Suprapubic skin (tissue), 4 donors: ENCODE data around the gene ABCF3. TPM values are rescaled to one million over a fixed set of nuclear protein-coding genes. Genes with fewer than 3 reads are reported as not detected.
"Not testable (repeated sequence)": the region's sequence is repeated elsewhere in the genome, so short reads cannot be mapped to it uniquely, and the experiment has no call there.

Experiments used
- DNase-seq, 2 donors: peaks; one replicate each; pipeline ENCODE4 v3.0.0-alpha.2; 2019; ENCODE audit warnings: low spot score in 2 of 2
- H3K27ac ChIP-seq: fragments of 200-600 bp; sonication (generic); one replicate; pipeline ENCODE4 v1.5.1; 2019
- H3K27me3 ChIP-seq: fragments of 200-600 bp; sonication (generic); one replicate; pipeline ENCODE4 v1.5.1; 2019
- H3K36me3 ChIP-seq: fragments of 200-600 bp; sonication (generic); one replicate; pipeline ENCODE4 v1.5.1; 2019
- H3K4me1 ChIP-seq: fragments of 200-600 bp; sonication (generic); one replicate; pipeline ENCODE4 v1.5.1; 2019
- H3K4me3 ChIP-seq: fragments of 200-600 bp; sonication (generic); one replicate; pipeline ENCODE4 v1.5.1; 2019; ENCODE audit warnings: mild to moderate bottlenecking
- H3K9me3 ChIP-seq: fragments of 200-600 bp; sonication (generic); one replicate; pipeline ENCODE4 v1.5.1; 2019
- CTCF ChIP-seq, 2 donors: fragments of 200-600 bp in 1 of 2; fragments of 450-650 bp in 1 of 2; sonication (generic) in 1 of 2; IDR thresholded peaks; one replicate each; pipeline ENCODE4 v1.5.1; 2016 to 2019; ENCODE audit warnings: antibody characterized with exemption in 2 of 2, mild to moderate bottlenecking in 1 of 2, moderate library complexity in 1 of 2
- EP300 ChIP-seq: sonication (generic); formaldehyde crosslinking; IDR thresholded peaks from one replicate; pipeline ENCODE4 v1.6.1; 2017; ENCODE audit warnings: antibody characterized with exemption
- POLR2A ChIP-seq, 2 donors: fragments of 450-650 bp; IDR thresholded peaks; one replicate each; pipeline ENCODE4 v1.6.1; 2017; ENCODE audit warnings: antibody characterized with exemption in 2 of 2, mild to moderate bottlenecking in 2 of 2, moderate library complexity in 2 of 2
- POLR2AphosphoS5 ChIP-seq, 3 donors: sonication (generic); formaldehyde crosslinking; IDR thresholded peaks; one replicate each; pipeline ENCODE4 v1.6.1; 2017; ENCODE audit warnings: antibody characterized with exemption in 3 of 3
- WGBS: methylation state at CpG from one replicate; pipeline ENCODE4 v1.1.5; 2018; 5-methylcytosine and 5-hydroxymethylcytosine counted together
- total RNA-seq, 4 donors: library from RNA; depleted of rRNA; stranded (reverse); fragments of >200 nt; gene quantifications; one replicate each; pipeline ENCODE4 v1.1.0, GENCODE V29; 2016

The ABCF3 gene
- total RNA-seq, 4 donors from 2014 or later, result 44.8 to 121 (median 71.1) TPM

GRCh38 chr3:184145111-184145524 is 40.9 kb upstream of the ABCF3 start:
- Histone ChIP-seq H3K4me3 (no peak overlapping the region), H3K9me3 (no peaks in the 10 kb centered on the region), H3K27me3 (no peaks in the 10 kb centered on the region), H3K27ac (no peak overlapping the region), H3K4me1 (peaks cover 18% of the 10 kb centered on the region), H3K36me3 (peaks cover 63% of the 10 kb centered on the region)
- TF ChIP-seq EP300 (no peak), POLR2A (IDR thresholded peaks at IDR 0.05) (no peak), CTCF (IDR thresholded peaks at IDR 0.05) (peak in 1 of 2 donors; percentile 46), POLR2AphosphoS5 (IDR thresholded peaks at IDR 0.05) (no peak)
- 31% methylated on average over 4 of the region's 4 CpGs for WGBS
- DNase-seq, result no peak

- Histone ChIP-seq H3K9me3 (no peaks in the 10 kb centered on the region), H3K4me3 (no peak overlapping the region), H3K36me3 (peaks cover 56% of the 10 kb centered on the region), H3K27me3 (no peaks in the 10 kb centered on the region), H3K27ac (no peak overlapping the region), H3K4me1 (peaks cover 18% of the 10 kb centered on the region)
- 96% methylated on average over 8 of the region's 8 CpGs for WGBS
- TF ChIP-seq EP300 (no peak), CTCF (IDR thresholded peaks at IDR 0.05) (no peak), POLR2AphosphoS5 (IDR thresholded peaks at IDR 0.05) (no peak), POLR2A (IDR thresholded peaks at IDR 0.05) (no peak)
- no peak for DNase-seq
These were observed 40.2 kb upstream of the ABCF3 start for GRCh38 chr3:184145751-184146270.

GRCh38 chr3:184148076-184148475 is 37.9 kb upstream of the ABCF3 start:
- peak in 1 of 2 donors; percentile 5 for DNase-seq

GRCh38 chr3:184149123-184149522 is 36.9 kb upstream of the ABCF3 start:
- Histone ChIP-seq H3K27ac (no peak overlapping the region), H3K36me3 (peaks cover 23% of the 10 kb centered on the region), H3K4me1 (peaks cover 26% of the 10 kb centered on the region), H3K27me3 (no peaks in the 10 kb centered on the region), H3K9me3 (no peaks in the 10 kb centered on the region), H3K4me3 (no peak overlapping the region)
- no peak for TF ChIP-seq EP300
- TF ChIP-seq CTCF (IDR thresholded peaks at IDR 0.05), result no peak
- TF ChIP-seq POLR2A (IDR thresholded peaks at IDR 0.05), result no peak
- TF ChIP-seq POLR2AphosphoS5 (IDR thresholded peaks at IDR 0.05), result no peak
- DNase-seq, result no peak
- WGBS, result 91% methylated on average over 6 of the region's 6 CpGs

More at GRCh38 chr3:184148076-184148475, 37.9 kb upstream of the ABCF3 start:
- Histone ChIP-seq H3K27me3 (no peaks in the 10 kb centered on the region), H3K4me1 (peaks cover 18% of the 10 kb centered on the region), H3K36me3 (peaks cover 33% of the 10 kb centered on the region), H3K9me3 (no peaks in the 10 kb centered on the region), H3K4me3 (no peak overlapping the region), H3K27ac (no peak overlapping the region)
- TF ChIP-seq EP300, result no peak
- no peak for TF ChIP-seq CTCF (IDR thresholded peaks at IDR 0.05)
- TF ChIP-seq POLR2A (IDR thresholded peaks at IDR 0.05), result no peak
- no peak for TF ChIP-seq POLR2AphosphoS5 (IDR thresholded peaks at IDR 0.05)
- WGBS, result 87% methylated on average over 3 of the region's 3 CpGs

- H3K36me3 ChIP-seq, result peaks cover 16% of the 10 kb centered on the region
- not testable (repeated sequence) for H3K27me3 ChIP-seq, H3K4me3 ChIP-seq, H3K9me3 ChIP-seq, H3K27ac ChIP-seq, DNase-seq
- peaks cover 26% of the 10 kb centered on the region for H3K4me1 ChIP-seq
- WGBS, result 81% methylated on average over 6 of the region's 6 CpGs
These were observed 36.2 kb upstream of the ABCF3 start for GRCh38 chr3:184149770-184150169.
